ENCODE measurements around the gene BICC1. TPM values are rescaled to one million over a fixed set of nuclear protein-coding genes. Genes with fewer than 3 reads are reported as not detected.

Gene BICC1
- total and polyA plus RNA-seq, 8 donors = 0.29 to 25.0 (median 4.5) TPM

- Histone ChIP-seq H3K27ac (no peak overlapping the region), H3K4me1 (peaks cover 0 to 22% (median 5%) of the 10 kb centered on the region in 4 donors), H3K9me3 (no peaks in the 10 kb centered on the region), H3K36me3 (no peaks in the 10 kb centered on the region), H3K4me3 (no peak overlapping the region), H3K27me3 (no peaks in the 10 kb centered on the region)
- intact Hi-C loops (cut with DNase I; ENCODE audit: low total_unique reads) = no loop called here
- 67 to 91% (median 78%) methylated on average over 1 of the region's 1 CpG for WGBS, 5 donors
- DNase-seq = no peak
- TF ChIP-seq POLR2A (IDR thresholded peaks at IDR 0.05) = no peak
- no peak for TF ChIP-seq POLR2AphosphoS5 (IDR thresholded peaks at IDR 0.05)
These were observed 309.0 kb downstream of the BICC1 start for GRCh38 chr10:58821752-58822056.

- Histone ChIP-seq H3K4me1 (peaks cover 0 to 6% (median 3%) of the 10 kb centered on the region in 4 donors), H3K36me3 (no peaks in the 10 kb centered on the region), H3K27ac (no peak overlapping the region), H3K9me3 (no peaks in the 10 kb centered on the region), H3K27me3 (no peaks in the 10 kb centered on the region), H3K4me3 (no peak overlapping the region)
- TF ChIP-seq POLR2A (IDR thresholded peaks at IDR 0.05) = no peak
- TF ChIP-seq POLR2AphosphoS5 (IDR thresholded peaks at IDR 0.05) = no peak
- TF ChIP-seq EP300 (IDR thresholded peaks at IDR 0.05) = no peak
- TF ChIP-seq, protein P1, sequence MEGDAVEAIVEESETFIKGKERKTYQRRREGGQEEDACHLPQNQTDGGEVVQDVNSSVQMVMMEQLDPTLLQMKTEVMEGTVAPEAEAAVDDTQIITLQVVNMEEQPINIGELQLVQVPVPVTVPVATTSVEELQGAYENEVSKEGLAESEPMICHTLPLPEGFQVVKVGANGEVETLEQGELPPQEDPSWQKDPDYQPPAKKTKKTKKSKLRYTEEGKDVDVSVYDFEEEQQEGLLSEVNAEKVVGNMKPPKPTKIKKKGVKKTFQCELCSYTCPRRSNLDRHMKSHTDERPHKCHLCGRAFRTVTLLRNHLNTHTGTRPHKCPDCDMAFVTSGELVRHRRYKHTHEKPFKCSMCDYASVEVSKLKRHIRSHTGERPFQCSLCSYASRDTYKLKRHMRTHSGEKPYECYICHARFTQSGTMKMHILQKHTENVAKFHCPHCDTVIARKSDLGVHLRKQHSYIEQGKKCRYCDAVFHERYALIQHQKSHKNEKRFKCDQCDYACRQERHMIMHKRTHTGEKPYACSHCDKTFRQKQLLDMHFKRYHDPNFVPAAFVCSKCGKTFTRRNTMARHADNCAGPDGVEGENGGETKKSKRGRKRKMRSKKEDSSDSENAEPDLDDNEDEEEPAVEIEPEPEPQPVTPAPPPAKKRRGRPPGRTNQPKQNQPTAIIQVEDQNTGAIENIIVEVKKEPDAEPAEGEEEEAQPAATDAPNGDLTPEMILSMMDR (IDR thresholded peaks at IDR 0.05) = no peak
- no peak for DNase-seq
- WGBS, 5 donors = 78 to 89% (median 85%) methylated on average over 1 of the region's 1 CpG
- intact Hi-C loops (cut with DNase I; ENCODE audit: low total_unique reads) = no loop called here
These were observed 311.3 kb downstream of the BICC1 start for GRCh38 chr10:58823983-58824382.

- no peak for DNase-seq
- 83 to 91% (median 88%) methylated on average over 2 of the region's 2 CpGs for WGBS, 5 donors
- Histone ChIP-seq H3K4me3 (no peak overlapping the region), H3K27ac (no peak overlapping the region), H3K36me3 (no peaks in the 10 kb centered on the region), H3K27me3 (no peaks in the 10 kb centered on the region), H3K9me3 (no peaks in the 10 kb centered on the region), H3K4me1 (peaks cover 0 to 5% (median under 1%) of the 10 kb centered on the region in 4 donors)
- TF ChIP-seq EP300 (IDR thresholded peaks at IDR 0.05) = no peak
- TF ChIP-seq, protein P1 (IDR thresholded peaks at IDR 0.05) = no peak
- TF ChIP-seq POLR2AphosphoS5 (IDR thresholded peaks at IDR 0.05) = no peak
- no peak for TF ChIP-seq POLR2A (IDR thresholded peaks at IDR 0.05)
- intact Hi-C loops (cut with DNase I; ENCODE audit: low total_unique reads) = no loop called here
These were observed 311.7 kb downstream of the BICC1 start for GRCh38 chr10:58824396-58824795.

DNA sequence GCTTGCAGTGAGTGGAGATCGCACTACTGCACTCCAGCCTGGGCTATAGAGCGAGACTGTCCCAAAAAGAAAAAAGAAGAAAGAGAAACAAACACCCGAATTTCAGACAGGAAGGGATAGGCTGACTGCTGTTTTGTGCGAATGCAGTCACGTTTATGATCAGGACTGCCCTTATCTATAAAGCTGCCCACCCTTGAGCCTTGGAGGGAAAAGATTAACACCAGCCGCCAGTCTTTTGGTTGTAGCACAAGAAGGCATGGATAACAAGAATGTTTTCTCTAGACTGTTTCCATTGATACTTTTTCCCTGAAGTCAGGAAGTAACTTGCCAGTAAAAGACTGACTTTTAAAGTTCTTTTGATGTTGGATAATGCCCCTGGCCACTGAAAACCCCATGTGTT, 314.0 kb downstream of the BICC1 start:
- Histone ChIP-seq H3K27ac (no peak overlapping the region), H3K36me3 (no peaks in the 10 kb centered on the region), H3K4me1 (no peaks in the 10 kb centered on the region), H3K27me3 (no peaks in the 10 kb centered on the region), H3K4me3 (no peak overlapping the region), H3K9me3 (no peaks in the 10 kb centered on the region)
- no peak for TF ChIP-seq POLR2AphosphoS5 (IDR thresholded peaks at IDR 0.05)
- TF ChIP-seq POLR2A (IDR thresholded peaks at IDR 0.05) = no peak
- TF ChIP-seq, protein P1 (IDR thresholded peaks at IDR 0.05) = no peak
- no peak for TF ChIP-seq EP300 (IDR thresholded peaks at IDR 0.05)
- intact Hi-C loops (cut with DNase I; ENCODE audit: low total_unique reads) = no loop called here
- WGBS, 5 donors = 35 to 54% (median 39%) methylated on average over 6 of the region's 6 CpGs
- no peak for DNase-seq

DNA sequence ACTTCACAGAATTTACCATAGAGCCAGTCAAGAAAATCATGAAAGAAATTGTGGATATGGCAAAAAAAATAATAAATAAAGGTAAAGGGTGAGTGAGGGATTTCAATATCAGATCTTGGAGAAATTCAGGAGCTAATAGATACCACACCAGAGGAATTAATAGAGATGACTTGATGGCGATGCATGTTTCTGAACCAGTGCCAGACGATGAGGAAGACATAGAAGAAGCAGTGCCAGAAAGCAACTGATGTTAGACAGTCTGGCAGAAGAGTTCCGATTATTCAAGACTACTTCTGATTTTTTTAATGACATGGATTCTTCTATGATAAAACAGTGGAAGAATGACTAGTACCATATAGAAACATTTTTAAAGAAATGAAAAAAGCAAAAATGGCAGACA, 314.7 kb downstream of the BICC1 start:
- Histone ChIP-seq H3K27me3 (no peaks in the 10 kb centered on the region), H3K36me3 (no peaks in the 10 kb centered on the region), H3K9me3 (no peaks in the 10 kb centered on the region), H3K27ac (no peak overlapping the region), H3K4me1 (no peaks in the 10 kb centered on the region), H3K4me3 (no peak overlapping the region)
- TF ChIP-seq POLR2A (IDR thresholded peaks at IDR 0.05) (no peak), POLR2AphosphoS5 (IDR thresholded peaks at IDR 0.05) (no peak), EP300 (IDR thresholded peaks at IDR 0.05) (no peak)
- TF ChIP-seq, protein P1 (IDR thresholded peaks at IDR 0.05) = no peak
- intact Hi-C loops (cut with DNase I; ENCODE audit: low total_unique reads) = no loop called here
- DNase-seq = no peak
- WGBS, 5 donors = 83 to 93% (median 89%) methylated on average over 3 of the region's 3 CpGs
